ENCODE data around the gene MAD1L1. TPM values are rescaled to one million over a fixed set of nuclear protein-coding genes. Genes with fewer than 3 reads are reported as not detected.
A peak's percentile ranks its signal among the peaks of the same experiment; 100 is the strongest.

MAD1L1 gene
- total RNA-seq, 1 experiment from 2014 or later: 43.8 TPM

- TF ChIP-seq, protein P1, sequence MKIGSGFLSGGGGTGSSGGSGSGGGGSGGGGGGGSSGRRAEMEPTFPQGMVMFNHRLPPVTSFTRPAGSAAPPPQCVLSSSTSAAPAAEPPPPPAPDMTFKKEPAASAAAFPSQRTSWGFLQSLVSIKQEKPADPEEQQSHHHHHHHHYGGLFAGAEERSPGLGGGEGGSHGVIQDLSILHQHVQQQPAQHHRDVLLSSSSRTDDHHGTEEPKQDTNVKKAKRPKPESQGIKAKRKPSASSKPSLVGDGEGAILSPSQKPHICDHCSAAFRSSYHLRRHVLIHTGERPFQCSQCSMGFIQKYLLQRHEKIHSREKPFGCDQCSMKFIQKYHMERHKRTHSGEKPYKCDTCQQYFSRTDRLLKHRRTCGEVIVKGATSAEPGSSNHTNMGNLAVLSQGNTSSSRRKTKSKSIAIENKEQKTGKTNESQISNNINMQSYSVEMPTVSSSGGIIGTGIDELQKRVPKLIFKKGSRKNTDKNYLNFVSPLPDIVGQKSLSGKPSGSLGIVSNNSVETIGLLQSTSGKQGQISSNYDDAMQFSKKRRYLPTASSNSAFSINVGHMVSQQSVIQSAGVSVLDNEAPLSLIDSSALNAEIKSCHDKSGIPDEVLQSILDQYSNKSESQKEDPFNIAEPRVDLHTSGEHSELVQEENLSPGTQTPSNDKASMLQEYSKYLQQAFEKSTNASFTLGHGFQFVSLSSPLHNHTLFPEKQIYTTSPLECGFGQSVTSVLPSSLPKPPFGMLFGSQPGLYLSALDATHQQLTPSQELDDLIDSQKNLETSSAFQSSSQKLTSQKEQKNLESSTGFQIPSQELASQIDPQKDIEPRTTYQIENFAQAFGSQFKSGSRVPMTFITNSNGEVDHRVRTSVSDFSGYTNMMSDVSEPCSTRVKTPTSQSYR (CRISPR knock-in tag; IDR thresholded peaks at IDR 0.05): no peak
- TF ChIP-seq, protein P2, sequence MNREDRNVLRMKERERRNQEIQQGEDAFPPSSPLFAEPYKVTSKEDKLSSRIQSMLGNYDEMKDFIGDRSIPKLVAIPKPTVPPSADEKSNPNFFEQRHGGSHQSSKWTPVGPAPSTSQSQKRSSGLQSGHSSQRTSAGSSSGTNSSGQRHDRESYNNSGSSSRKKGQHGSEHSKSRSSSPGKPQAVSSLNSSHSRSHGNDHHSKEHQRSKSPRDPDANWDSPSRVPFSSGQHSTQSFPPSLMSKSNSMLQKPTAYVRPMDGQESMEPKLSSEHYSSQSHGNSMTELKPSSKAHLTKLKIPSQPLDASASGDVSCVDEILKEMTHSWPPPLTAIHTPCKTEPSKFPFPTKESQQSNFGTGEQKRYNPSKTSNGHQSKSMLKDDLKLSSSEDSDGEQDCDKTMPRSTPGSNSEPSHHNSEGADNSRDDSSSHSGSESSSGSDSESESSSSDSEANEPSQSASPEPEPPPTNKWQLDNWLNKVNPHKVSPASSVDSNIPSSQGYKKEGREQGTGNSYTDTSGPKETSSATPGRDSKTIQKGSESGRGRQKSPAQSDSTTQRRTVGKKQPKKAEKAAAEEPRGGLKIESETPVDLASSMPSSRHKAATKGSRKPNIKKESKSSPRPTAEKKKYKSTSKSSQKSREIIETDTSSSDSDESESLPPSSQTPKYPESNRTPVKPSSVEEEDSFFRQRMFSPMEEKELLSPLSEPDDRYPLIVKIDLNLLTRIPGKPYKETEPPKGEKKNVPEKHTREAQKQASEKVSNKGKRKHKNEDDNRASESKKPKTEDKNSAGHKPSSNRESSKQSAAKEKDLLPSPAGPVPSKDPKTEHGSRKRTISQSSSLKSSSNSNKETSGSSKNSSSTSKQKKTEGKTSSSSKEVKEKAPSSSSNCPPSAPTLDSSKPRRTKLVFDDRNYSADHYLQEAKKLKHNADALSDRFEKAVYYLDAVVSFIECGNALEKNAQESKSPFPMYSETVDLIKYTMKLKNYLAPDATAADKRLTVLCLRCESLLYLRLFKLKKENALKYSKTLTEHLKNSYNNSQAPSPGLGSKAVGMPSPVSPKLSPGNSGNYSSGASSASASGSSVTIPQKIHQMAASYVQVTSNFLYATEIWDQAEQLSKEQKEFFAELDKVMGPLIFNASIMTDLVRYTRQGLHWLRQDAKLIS (CRISPR knock-in tag; IDR thresholded peaks at IDR 0.05; ENCODE audit: borderline replicate concordance): no peak
- TF ChIP-seq NFE2L1 (CRISPR knock-in tag; IDR thresholded peaks at IDR 0.05) (no peak), ZNF512 (CRISPR knock-in tag; IDR thresholded peaks at IDR 0.05; ENCODE audit: borderline replicate concordance) (no peak), SOX15 (CRISPR knock-in tag; IDR thresholded peaks at IDR 0.05) (no peak), FOXJ3 (CRISPR knock-in tag; IDR thresholded peaks at IDR 0.05; ENCODE audit: borderline replicate concordance) (no peak)
Measured at GRCh38 chr7:2024567-2024918, 208.2 kb downstream of the MAD1L1 start (continued).

DNA sequence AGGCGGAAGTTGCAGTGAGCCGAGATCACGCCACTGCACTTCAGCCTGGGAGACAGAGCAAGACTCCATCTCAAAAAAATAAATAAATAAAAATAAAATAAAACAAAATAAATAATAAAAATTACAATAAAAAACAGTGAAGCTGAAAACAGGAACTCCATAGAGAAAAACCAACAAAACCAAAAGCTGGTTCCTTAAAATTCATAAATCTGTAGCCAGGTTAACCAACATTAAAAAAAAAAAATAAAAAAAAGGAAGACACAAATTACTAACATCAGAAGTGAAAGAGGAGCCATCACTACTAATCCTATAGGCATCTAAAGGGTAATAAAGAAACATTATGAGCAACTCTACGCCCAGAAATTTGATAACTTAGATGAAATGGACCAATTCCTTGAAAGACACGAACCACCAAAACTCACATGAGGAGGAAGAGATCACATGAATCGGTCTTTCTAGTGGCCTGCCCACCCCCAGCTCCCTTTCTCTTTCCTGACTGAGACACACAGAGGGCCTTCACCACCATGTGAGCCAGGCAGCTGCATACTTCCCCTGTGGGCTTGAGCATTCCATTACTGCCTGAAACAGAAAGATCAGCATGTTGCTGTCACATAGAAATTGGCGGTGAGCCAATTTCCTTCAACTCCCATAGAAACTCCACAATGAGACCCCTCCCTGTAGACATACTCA is 208.7 kb downstream of the MAD1L1 start:
- no peak overlapping the region for H3K27ac Mint-ChIP-seq
- H3K36me3 Mint-ChIP-seq: peaks cover 29% of the 10 kb centered on the region
- no peak overlapping the region for H3K4me3 Mint-ChIP-seq
- DNase-seq (ENCODE audit: low spot score) (no peak), ATAC-seq (no peak)
- ChIA-PET CTCF (no interaction called here), POLR2A (no interaction called here)
- H3K4me1 Mint-ChIP-seq: peaks cover 1% of the 10 kb centered on the region
- peaks cover 37% of the 10 kb centered on the region for H3K9me3 Mint-ChIP-seq
- H3K27me3 Mint-ChIP-seq (ENCODE audit: low read depth): no peaks in the 10 kb centered on the region
- TF ChIP-seq ZNF416 (CRISPR knock-in tag; IDR thresholded peaks at IDR 0.05) (no peak), SMAD4 (CRISPR knock-in tag; IDR thresholded peaks at IDR 0.05) (no peak), HMGA2 (CRISPR knock-in tag; IDR thresholded peaks at IDR 0.05) (peak; percentile 69), MYBL2 (CRISPR knock-in tag; IDR thresholded peaks at IDR 0.05) (no peak)

DNA sequence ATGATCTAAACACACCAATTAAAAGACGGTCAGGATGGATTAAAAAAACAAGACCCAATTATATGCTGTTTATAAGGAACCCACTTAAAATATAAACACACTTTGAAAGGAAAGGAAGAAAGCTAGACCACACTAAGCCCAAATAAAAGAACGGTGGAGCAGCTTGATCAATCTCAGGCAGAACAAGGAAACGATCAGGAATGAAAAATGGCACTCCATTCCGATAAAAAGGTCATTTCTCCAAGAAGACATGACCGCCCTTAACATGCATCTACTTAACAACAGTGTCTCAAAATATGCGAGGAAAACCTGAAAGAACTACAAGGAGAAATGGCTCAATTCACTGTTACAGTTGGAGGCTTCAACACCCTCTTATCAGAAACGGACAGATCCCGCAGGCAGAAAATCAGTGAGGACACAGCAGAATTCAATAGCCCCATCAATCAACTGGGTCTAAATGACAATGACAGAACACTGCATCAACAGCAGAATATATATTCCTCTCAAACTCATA is 210.0 kb downstream of the MAD1L1 start:
- Mint-ChIP-seq H3K27ac (no peak overlapping the region), H3K9me3 (peaks cover 31% of the 10 kb centered on the region), H3K4me3 (no peak overlapping the region), H3K4me1 (peaks cover 4% of the 10 kb centered on the region), H3K36me3 (peaks cover 23% of the 10 kb centered on the region), H3K27me3 (ENCODE audit: low read depth) (no peaks in the 10 kb centered on the region)
- ATAC-seq: no peak
- POLR2A ChIA-PET: no interaction called here
- no peak for DNase-seq (ENCODE audit: low spot score)
- CTCF ChIA-PET: no interaction called here
- TF ChIP-seq ZBTB21 (CRISPR knock-in tag; IDR thresholded peaks at IDR 0.05; ENCODE audit: borderline replicate concordance) (no peak), JUN (CRISPR knock-in tag; IDR thresholded peaks at IDR 0.05) (no peak), ZNF416 (CRISPR knock-in tag; IDR thresholded peaks at IDR 0.05) (no peak), ZNF512 (CRISPR knock-in tag; IDR thresholded peaks at IDR 0.05; ENCODE audit: borderline replicate concordance) (no peak), JAZF1 (CRISPR knock-in tag; IDR thresholded peaks at IDR 0.05) (no peak), ZNF317 (CRISPR knock-in tag; IDR thresholded peaks at IDR 0.05; ENCODE audit: borderline replicate concordance, low read depth) (no peak), CREM (CRISPR knock-in tag; IDR thresholded peaks at IDR 0.05) (no peak), MYBL2 (CRISPR knock-in tag; IDR thresholded peaks at IDR 0.05) (no peak), GABPB1 (CRISPR knock-in tag; IDR thresholded peaks at IDR 0.05) (no peak), ATF3 (CRISPR knock-in tag; conservative IDR thresholded peaks at IDR 0.05) (no peak)
- TF ChIP-seq, protein P3, sequence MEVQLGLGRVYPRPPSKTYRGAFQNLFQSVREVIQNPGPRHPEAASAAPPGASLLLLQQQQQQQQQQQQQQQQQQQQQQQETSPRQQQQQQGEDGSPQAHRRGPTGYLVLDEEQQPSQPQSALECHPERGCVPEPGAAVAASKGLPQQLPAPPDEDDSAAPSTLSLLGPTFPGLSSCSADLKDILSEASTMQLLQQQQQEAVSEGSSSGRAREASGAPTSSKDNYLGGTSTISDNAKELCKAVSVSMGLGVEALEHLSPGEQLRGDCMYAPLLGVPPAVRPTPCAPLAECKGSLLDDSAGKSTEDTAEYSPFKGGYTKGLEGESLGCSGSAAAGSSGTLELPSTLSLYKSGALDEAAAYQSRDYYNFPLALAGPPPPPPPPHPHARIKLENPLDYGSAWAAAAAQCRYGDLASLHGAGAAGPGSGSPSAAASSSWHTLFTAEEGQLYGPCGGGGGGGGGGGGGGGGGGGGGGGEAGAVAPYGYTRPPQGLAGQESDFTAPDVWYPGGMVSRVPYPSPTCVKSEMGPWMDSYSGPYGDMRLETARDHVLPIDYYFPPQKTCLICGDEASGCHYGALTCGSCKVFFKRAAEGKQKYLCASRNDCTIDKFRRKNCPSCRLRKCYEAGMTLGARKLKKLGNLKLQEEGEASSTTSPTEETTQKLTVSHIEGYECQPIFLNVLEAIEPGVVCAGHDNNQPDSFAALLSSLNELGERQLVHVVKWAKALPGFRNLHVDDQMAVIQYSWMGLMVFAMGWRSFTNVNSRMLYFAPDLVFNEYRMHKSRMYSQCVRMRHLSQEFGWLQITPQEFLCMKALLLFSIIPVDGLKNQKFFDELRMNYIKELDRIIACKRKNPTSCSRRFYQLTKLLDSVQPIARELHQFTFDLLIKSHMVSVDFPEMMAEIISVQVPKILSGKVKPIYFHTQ (CRISPR knock-in tag; IDR thresholded peaks at IDR 0.05): no peak
